Keratinocyte (primary cell): Measurements from ENCODE around the gene PRDM1. TPM values are rescaled to one million over a fixed set of nuclear protein-coding genes. Genes with fewer than 3 reads are reported as not detected.

Source experiments
- DNase-seq: peaks from one replicate; pipeline ENCODE4 v3.0.0-alpha.2; 2011; ENCODE audit warnings: low read depth, missing footprints, low spot score
- FAIRE-seq: peaks from 2 replicates; lab custom pipeline; 2011; peaks lifted over from hg19 to GRCh38; lab: Jason Lieb, UNC
- H2AFZ ChIP-seq: 2 replicates; pipeline ENCODE4 v1.6.0; 2012; ENCODE audit warnings: low read length, control low read depth, inconsistent platforms; ENCODE audit not compliant: control insufficient read depth
- H3K27ac ChIP-seq: 2 replicates; pipeline ENCODE4 v1.5.1; 2011; ENCODE audit warnings: low read length; ENCODE audit not compliant: control insufficient read depth, insufficient read depth
- H3K27me3 ChIP-seq: 3 replicates; pipeline ENCODE4 v1.6.0; 2011; ENCODE audit warnings: low read length; ENCODE audit not compliant: control insufficient read depth, insufficient read depth; ENCODE audit errors: extremely low read depth
- H3K36me3 ChIP-seq, 2 experiments: 2 replicates in 1 of 2; 3 replicates in 1 of 2; pipeline ENCODE4 v1.5.1; 2011; ENCODE audit warnings: low read length in 2 of 2, mild to moderate bottlenecking in 1 of 2; ENCODE audit not compliant: control insufficient read depth in 2 of 2, insufficient read depth in 2 of 2; ENCODE audit errors: extremely low read depth in 1 of 2
- H3K4me1 ChIP-seq: 3 replicates; pipeline ENCODE4 v1.5.1; 2011; ENCODE audit warnings: low read length; ENCODE audit not compliant: control insufficient read depth, insufficient read depth; ENCODE audit errors: extremely low read depth
- H3K4me2 ChIP-seq: 3 replicates; pipeline ENCODE4 v1.6.0; 2011; ENCODE audit warnings: low read depth, low read length; ENCODE audit not compliant: control insufficient read depth, insufficient read depth; ENCODE audit errors: extremely low read depth
- H3K4me3 ChIP-seq, 3 experiments: fragments of 200-600 bp in 1 of 3; sonication (generic) in 1 of 3; 2 replicates in 2 of 3; 3 replicates in 1 of 3; pipeline ENCODE4 v1.5.1; 2011 to 2016; ENCODE audit warnings: low read length in 3 of 3, mild to moderate bottlenecking in 3 of 3, control low read depth in 2 of 3, inconsistent platforms in 1 of 3, low read depth in 1 of 3, mixed read lengths in 1 of 3, mixed run types in 1 of 3, moderate library complexity in 1 of 3; ENCODE audit not compliant: control insufficient read depth in 2 of 3, insufficient read depth in 2 of 3; ENCODE audit errors: extremely low read depth in 1 of 3
- H3K79me2 ChIP-seq: 2 replicates; pipeline ENCODE4 v1.6.0; 2012; ENCODE audit warnings: low read length; ENCODE audit not compliant: control insufficient read depth, insufficient read depth
- H3K9ac ChIP-seq: 3 replicates; pipeline ENCODE4 v1.6.0; 2011; ENCODE audit warnings: low read length; ENCODE audit not compliant: control insufficient read depth, insufficient read depth; ENCODE audit errors: extremely low read depth
- H3K9me1 ChIP-seq: 3 replicates; pipeline ENCODE4 v1.6.0; 2011; ENCODE audit warnings: low read length; ENCODE audit not compliant: control insufficient read depth, insufficient read depth; ENCODE audit errors: extremely low read depth
- H3K9me3 ChIP-seq: 2 replicates; pipeline ENCODE4 v1.5.1; 2012; ENCODE audit warnings: low read depth, low read length; ENCODE audit not compliant: control insufficient read depth
- H4K20me1 ChIP-seq: 3 replicates; pipeline ENCODE4 v1.6.0; 2011; ENCODE audit warnings: low read length; ENCODE audit not compliant: control insufficient read depth, insufficient read depth; ENCODE audit errors: extremely low read depth
- CTCF ChIP-seq, 3 experiments: IDR thresholded peaks in 1 of 3; conservative IDR thresholded peaks in 1 of 3; optimal IDR thresholded peaks in 1 of 3; 2 replicates in 2 of 3; 3 replicates in 1 of 3; pipeline versions ENCODE3 to v1.5.1; 2011; ENCODE audit warnings: low read length in 3 of 3, mild to moderate bottlenecking in 3 of 3, moderate library complexity in 2 of 3, control low read depth in 1 of 3, inconsistent platforms in 1 of 3; ENCODE audit not compliant: insufficient read depth in 2 of 3; ENCODE audit errors: extremely low read depth in 1 of 3
- EZH2 ChIP-seq: IDR thresholded peaks from one replicate; pipeline ENCODE4 v1.6.1; 2012; ENCODE audit warnings: inconsistent platforms, mild to moderate bottlenecking, low read length, moderate library complexity
- dilution Hi-C: fragments of 300-500 bp; cut with MboI; formaldehyde crosslinking; loops from one replicate; pipeline ENCODE4 v1.7.0; 2020; ENCODE audit warnings: low sequenced_read_pairs; ENCODE audit not compliant: extremely low pct_ligation_motif_present
- polyA plus RNA-seq, 5 experiments: library from polyadenylated mRNA; depleted of rRNA in 3 of 5; stranded (reverse) in 3 of 5; stranded (forward) in 1 of 5; unstranded in 1 of 5; fragments of >200 nt; gene quantifications; 1 replicate in 1 of 5; 2 replicates in 3 of 5; 3 replicates in 1 of 5; pipeline versions ENCODE4 v1.2.1 to v1.2.3, GENCODE V29; 2011 to 2012; ENCODE audit warnings: missing spikeins in 2 of 5, low read depth in 1 of 5, low replicate concordance in 1 of 5

PRDM1 gene
- polyA plus RNA-seq, 1 donor (not counting 4 experiments of a cell fraction or from before 2014, with no cell fraction given): 6.7 TPM

GRCh38 chr6:106077881-106078280 is 8.3 kb upstream of the PRDM1 start:
- Histone ChIP-seq H3K36me3 (no peaks in the 10 kb centered on the region), H4K20me1 (no peaks in the 10 kb centered on the region), H3K9me1 (no peaks in the 10 kb centered on the region), H3K9ac (no peak overlapping the region), H3K27me3 (no peaks in the 10 kb centered on the region), H2AFZ (no peak overlapping the region), H3K4me3 (no peak overlapping the region), H3K27ac (no peak overlapping the region), H3K79me2 (no peaks in the 10 kb centered on the region), H3K9me3 (no peaks in the 10 kb centered on the region), H3K4me1 (peaks cover 5% of the 10 kb centered on the region), H3K4me2 (no peak overlapping the region)
- no peak for TF ChIP-seq EZH2
- TF ChIP-seq CTCF (optimal IDR thresholded peaks at IDR 0.05 in 1 of 3, IDR thresholded peaks at IDR 0.05 in 1 of 3, conservative IDR thresholded peaks at IDR 0.05 in 1 of 3; ENCODE audit: extremely low read depth in 1 of 3, insufficient read depth in 2 of 3, low read length in 3 of 3): no peak
- dilution Hi-C loops: no loop called here
- FAIRE-seq: peak; percentile 53
- no peak for DNase-seq

- Histone ChIP-seq H3K4me1 (peaks cover 27% of the 10 kb centered on the region), H3K9me1 (no peaks in the 10 kb centered on the region), H3K27me3 (no peaks in the 10 kb centered on the region), H3K9me3 (no peaks in the 10 kb centered on the region), H3K27ac (no peak overlapping the region), H3K36me3 (no peaks in the 10 kb centered on the region), H4K20me1 (no peaks in the 10 kb centered on the region), H3K4me2 (no peak overlapping the region), H3K79me2 (no peaks in the 10 kb centered on the region), H2AFZ (no peak overlapping the region), H3K9ac (no peak overlapping the region), H3K4me3 (no peak overlapping the region)
- TF ChIP-seq CTCF (optimal IDR thresholded peaks at IDR 0.05 in 1 of 3, IDR thresholded peaks at IDR 0.05 in 1 of 3, conservative IDR thresholded peaks at IDR 0.05 in 1 of 3; ENCODE audit: extremely low read depth in 1 of 3, insufficient read depth in 2 of 3, low read length in 3 of 3) (no peak), EZH2 (no peak)
- dilution Hi-C loops: no loop called here
- FAIRE-seq: no peak
- no peak for DNase-seq
These were observed 6.0 kb upstream of the PRDM1 start for GRCh38 chr6:106079961-106080762.
